GM23338 (cell line): ENCODE measurements around the gene TRMT13. TPM values are rescaled to one million over a fixed set of nuclear protein-coding genes. Genes with fewer than 3 reads are reported as not detected.
A peak's percentile ranks its signal among the peaks of the same experiment; 100 is the strongest.

Experiments used
- ATAC-seq: fragments of 200-7000 bp; cut with Tn5 transposase; 3 replicates; pipeline ENCODE4 v1.9.1; 2020
- DNase-seq: peaks from one replicate; pipeline ENCODE4 v3.0.0-alpha.2; 2015; ENCODE audit warnings: low spot score
- H2AFZ ChIP-seq: fragments of 200-600 bp; sonication (generic); 2 replicates; pipeline ENCODE4 v1.8.0; 2016; ENCODE audit warnings: antibody characterized with exemption, mild to moderate bottlenecking, moderate library complexity
- H3F3A ChIP-seq: fragments of 200-600 bp; sonication (generic); replicated peaks from 2 replicates; pipeline ENCODE4 v1.8.0; 2017; ENCODE audit warnings: antibody characterized with exemption, mixed run types, low read depth
- H3K27ac ChIP-seq: fragments of 200-600 bp; sonication (generic); 2 replicates; pipeline ENCODE4 v1.6.1; 2016; ENCODE audit warnings: low read depth
- H3K27me3 ChIP-seq: fragments of 200-600 bp; sonication (generic); 2 replicates; pipeline ENCODE4 v1.8.0; 2016; ENCODE audit warnings: mild to moderate bottlenecking, mixed run types, moderate library complexity; ENCODE audit not compliant: insufficient read depth
- H3K36me3 ChIP-seq: fragments of 200-600 bp; sonication (generic); 2 replicates; pipeline ENCODE4 v1.8.0; 2016; ENCODE audit warnings: mild to moderate bottlenecking; ENCODE audit not compliant: insufficient read depth
- H3K4me1 ChIP-seq: fragments of 200-600 bp; sonication (generic); 2 replicates; pipeline ENCODE4 v1.8.0; 2016; ENCODE audit warnings: mild to moderate bottlenecking, moderate library complexity; ENCODE audit not compliant: insufficient read depth
- H3K4me2 ChIP-seq: fragments of 200-600 bp; sonication (generic); 2 replicates; pipeline ENCODE4 v1.7.1; 2017; ENCODE audit warnings: mixed run types
- H3K4me3 ChIP-seq: fragments of 200-600 bp; sonication (generic); 2 replicates; pipeline ENCODE4 v1.6.1; 2016; ENCODE audit warnings: mixed run types
- H3K79me2 ChIP-seq: fragments of 200-600 bp; sonication (generic); replicated peaks from 2 replicates; pipeline ENCODE4 v1.8.0; 2017; ENCODE audit warnings: mild to moderate bottlenecking; ENCODE audit not compliant: insufficient read depth
- H3K9me2 ChIP-seq: fragments of 200-600 bp; sonication (generic); 2 replicates; pipeline ENCODE4 v1.8.0; 2017; ENCODE audit not compliant: insufficient read depth
- H4K20me1 ChIP-seq: fragments of 200-600 bp; sonication (generic); replicated peaks from 2 replicates; pipeline ENCODE4 v1.8.0; 2017; ENCODE audit warnings: mild to moderate bottlenecking; ENCODE audit not compliant: insufficient read depth
- H3K27ac Mint-ChIP-seq: 2 replicates; pipeline ENCODE4 v1.8.0; 2020; ENCODE audit warnings: inconsistent platforms, mild to moderate bottlenecking, moderate library complexity, mixed read lengths
- H3K27me3 Mint-ChIP-seq: 3 replicates; pipeline ENCODE4 v1.8.0; 2022; ENCODE audit warnings: low read depth, mild to moderate bottlenecking, moderate library complexity, mixed read lengths, inconsistent platforms; ENCODE audit not compliant: insufficient read depth, poor library complexity
- H3K36me3 Mint-ChIP-seq: 3 replicates; pipeline ENCODE4 v1.8.0; 2021; ENCODE audit warnings: low read depth, mild to moderate bottlenecking, inconsistent platforms, moderate library complexity, mixed read lengths
- H3K4me1 Mint-ChIP-seq: 3 replicates; pipeline ENCODE4 v1.8.0; 2020; ENCODE audit warnings: mild to moderate bottlenecking, inconsistent platforms, mixed read lengths
- H3K4me3 Mint-ChIP-seq: 3 replicates; pipeline ENCODE4 v1.8.0; 2021; ENCODE audit warnings: moderate library complexity, mild to moderate bottlenecking, inconsistent platforms, mixed read lengths
- H3K9me3 Mint-ChIP-seq: 3 replicates; pipeline ENCODE4 v1.8.0; 2020; ENCODE audit warnings: moderate library complexity, mild to moderate bottlenecking, inconsistent platforms, mixed read lengths
- CREB1 ChIP-seq: fragments of 250-450 bp; sonication (Bioruptor Pico); IDR thresholded peaks from 2 replicates; pipeline ENCODE4 v1.5.0; 2020; ENCODE audit warnings: low read depth, mild to moderate bottlenecking, moderate library complexity
- CTCF ChIP-seq, 2 experiments: fragments of 200-600 bp in 1 of 2; sonication (generic) in 1 of 2; conservative IDR thresholded peaks; 2 replicates each; pipeline versions ENCODE4 v1.5.1 to v1.6.1; 2016 to 2017; ENCODE audit warnings: antibody characterized with exemption in 2 of 2, low read depth in 2 of 2, mild to moderate bottlenecking in 2 of 2, moderate library complexity in 1 of 2
- ETS1 ChIP-seq: IDR thresholded peaks from 2 replicates; pipeline ENCODE4 v1.6.1; 2016; ENCODE audit warnings: antibody characterized with exemption
- EZH2phosphoT487 ChIP-seq: fragments of 200-600 bp; sonication (generic); IDR thresholded peaks from one replicate; pipeline ENCODE4 v1.8.1; 2018; ENCODE audit warnings: antibody characterized with exemption; ENCODE audit not compliant: unreplicated experiment
- JUNB ChIP-seq: IDR thresholded peaks from one replicate; pipeline ENCODE4 v1.6.1; 2016; ENCODE audit warnings: antibody characterized with exemption; ENCODE audit not compliant: unreplicated experiment
- POLR2AphosphoS5 ChIP-seq: IDR thresholded peaks from 2 replicates; pipeline ENCODE4 v1.6.1; 2016; ENCODE audit warnings: antibody characterized with exemption, low read depth
- REST ChIP-seq: IDR thresholded peaks from one replicate; pipeline ENCODE4 v1.6.1; 2018; ENCODE audit warnings: antibody characterized with exemption; ENCODE audit not compliant: unreplicated experiment
- STAT1 ChIP-seq: IDR thresholded peaks from one replicate; pipeline ENCODE4 v1.6.1; 2016; ENCODE audit warnings: antibody characterized with exemption; ENCODE audit not compliant: unreplicated experiment
- ZNF114 ChIP-seq: fragments of 250-450 bp; sonication (Bioruptor Pico); IDR thresholded peaks from 2 replicates; pipeline ENCODE4 v1.5.0; 2020; ENCODE audit warnings: mild to moderate bottlenecking, moderate library complexity
- ZNF331 ChIP-seq: fragments of 250-450 bp; sonication (Bioruptor Pico); IDR thresholded peaks from 2 replicates; pipeline ENCODE4 v1.5.0; 2020; ENCODE audit warnings: low read depth, mild to moderate bottlenecking, moderate library complexity
- long read RNA-seq: library from polyadenylated mRNA; unstranded; transcript quantifications from one replicate; pipeline ENCODE4 v2.0.0, GENCODE V29; 2020; ENCODE audit not compliant: unreplicated experiment
- polyA plus RNA-seq: library from polyadenylated mRNA; unstranded; fragments of >200 nt; fragmentation: Nextera tagmentation; extraction: Ambion mirVana; gene quantifications from 2 replicates; pipeline ENCODE4 v1.2.1, GENCODE V29; 2016
- total RNA-seq: library from RNA; depleted of rRNA; stranded (reverse); fragments of >200 nt; shearing (Covaris generic); gene quantifications from 2 replicates; pipeline ENCODE4 v1.2.3, GENCODE V29; 2014; rRNA removed

Gene TRMT13
- total RNA-seq (14.5 and 27.4 TPM in 2 replicates), polyA plus RNA-seq (16.4 and 22.8 TPM in 2 replicates)
- long read RNA-seq, partial matches to known transcripts: 3 of 8 reads
- long read RNA-seq, other reads (novel, unspliced or antisense): 3 of 8 reads

- Histone ChIP-seq H3K27ac (peak within 1 kb of the TSS; percentile 92), H4K20me1 (no peaks in the 10 kb centered on the region), H3F3A (no peaks in the 10 kb centered on the region), H2AFZ (peak within 1 kb of the TSS; percentile 72), H3K27me3 (no peaks in the 10 kb centered on the region), H3K79me2 (peaks cover 66% of the 10 kb centered on the region), H3K4me1 (peaks cover 14% of the 10 kb centered on the region; the same call in 1 of the 2 replicates), H3K4me3 (peak within 1 kb of the TSS; percentile 84), H3K36me3 (peaks cover 5% of the 10 kb centered on the region; the same call in 1 of the 2 replicates), H3K9me2 (no peaks in the 10 kb centered on the region), H3K4me2 (peak within 1 kb of the TSS; percentile 80)
- no peaks in the 10 kb centered on the region for H3K9me3 Mint-ChIP-seq
- H3K4me1 Mint-ChIP-seq: peaks cover 9% of the 10 kb centered on the region
- TF ChIP-seq ETS1 (peak; percentile 99), CREB1 (peak; percentile 70), POLR2AphosphoS5 (peak; percentile 71), STAT1 (no peak)
- peaks cover 2% of the 10 kb centered on the region; the same call in 2 of the 3 replicates for H3K36me3 Mint-ChIP-seq
- peak; percentile 95 for ATAC-seq
- peak; percentile 99 for DNase-seq
- H3K4me3 Mint-ChIP-seq: peak within 1 kb of the TSS; percentile 99
- peaks cover 11% of the 10 kb centered on the region for H3K27me3 Mint-ChIP-seq
- H3K27ac Mint-ChIP-seq: peak within 1 kb of the TSS; percentile 98
These were observed at the start of gene TRMT13, which contains the start of gene SASS6 for GRCh38 chr1:100132566-100133477. Gene TRMT13, plus strand, starts transcription at chr1:100133163. Its CDS starts 6 bp downstream, at chr1:100133169. Gene SASS6, minus strand, starts transcription at chr1:100132930. Its CDS starts 116 bp downstream, at chr1:100132814.

- Mint-ChIP-seq H3K9me3 (no peaks in the 10 kb centered on the region), H3K27ac (no peak overlapping the region), H3K4me3 (no peak overlapping the region), H3K4me1 (no peaks in the 10 kb centered on the region), H3K36me3 (peaks cover 6% of the 10 kb centered on the region; the same call in 2 of the 3 replicates), H3K27me3 (no peaks in the 10 kb centered on the region)
- no peaks in the 10 kb centered on the region for H3F3A ChIP-seq
- no peak overlapping the region for H2AFZ ChIP-seq
- no peaks in the 10 kb centered on the region for H3K27me3 ChIP-seq
- H3K27ac ChIP-seq: no peak overlapping the region
- ATAC-seq: no peak
- H4K20me1 ChIP-seq: no peaks in the 10 kb centered on the region
- H3K79me2 ChIP-seq: no peaks in the 10 kb centered on the region
- no peaks in the 10 kb centered on the region for H3K9me2 ChIP-seq
- H3K4me1 ChIP-seq: peaks cover 4% of the 10 kb centered on the region
- H3K36me3 ChIP-seq: peaks cover 15% of the 10 kb centered on the region; the same call in 1 of the 2 replicates
- no peak overlapping the region for H3K4me2 ChIP-seq
- H3K4me3 ChIP-seq: no peak overlapping the region
- no peak for DNase-seq
- TF ChIP-seq JUNB (no peak), ZNF331 (no peak), CTCF (conservative IDR thresholded peaks at IDR 0.05; ENCODE audit: low read depth in 2 of 2) (no peak), CREB1 (no peak), EZH2phosphoT487 (no peak), POLR2AphosphoS5 (no peak), ETS1 (no peak), REST (no peak), ZNF114 (CRISPR knock-in tag) (no peak)
These were observed 45.6 kb upstream of the TRMT13 start for GRCh38 chr1:100087396-100087795.
